Ammon's horn (tissue), 1 donor: Measurements from ENCODE around the gene TERT.
"Not testable (repeated sequence)": the region's sequence is repeated elsewhere in the genome, so short reads cannot be mapped to it uniquely, and the experiment has no call there.

Source experiments
- DNase-seq: peaks from one replicate; pipeline ENCODE4 v3.0.0-alpha.2; 2016; ENCODE audit warnings: low spot score

TERT gene

GRCh38 chr5:1294835-1295649 is at the start of gene TERT:
Gene TERT (minus strand): TSS chr5:1295068. CDS start chr5:1294989, 79 bp downstream.
- DNase-seq = no peak

- DNase-seq = peak; percentile 14
Observed at GRCh38 chr5:1343931-1344901, 49.3 kb upstream of the TERT start.

GRCh38 chr5:1343315-1343751 is 48.5 kb upstream of the TERT start:
- no peak for DNase-seq

GRCh38 chr5:1342711-1343110 is 47.8 kb upstream of the TERT start:
- DNase-seq = not testable (repeated sequence)

- no peak for DNase-seq
Observed at GRCh38 chr5:1342268-1342667, 47.4 kb upstream of the TERT start.

- DNase-seq = no peak
Observed at GRCh38 chr5:1341863-1342262, 47.0 kb upstream of the TERT start.

GRCh38 chr5:1339818-1340210 is 44.9 kb upstream of the TERT start:
- not testable (repeated sequence) for DNase-seq

- not testable (repeated sequence) for DNase-seq
Observed at GRCh38 chr5:1339139-1339817, 44.4 kb upstream of the TERT start.

GRCh38 chr5:1338506-1339070 is 43.7 kb upstream of the TERT start:
- DNase-seq = no peak

GRCh38 chr5:1338196-1338490 is 43.3 kb upstream of the TERT start:
- no peak for DNase-seq

- no peak for DNase-seq
Observed at GRCh38 chr5:1337489-1338195, 42.8 kb upstream of the TERT start.

GRCh38 chr5:1336749-1337488 is 42.1 kb upstream of the TERT start:
- no peak for DNase-seq

GRCh38 chr5:1336106-1336561 is 41.3 kb upstream of the TERT start:
- DNase-seq = no peak

- DNase-seq = no peak
Observed at GRCh38 chr5:1335540-1336095, 40.8 kb upstream of the TERT start.

GRCh38 chr5:1334831-1335539 is 40.1 kb upstream of the TERT start:
- DNase-seq = no peak

- no peak for DNase-seq
Observed at GRCh38 chr5:1333986-1334385, 39.1 kb upstream of the TERT start.

- not testable (repeated sequence) for DNase-seq
Observed at GRCh38 chr5:1333286-1333685, 38.4 kb upstream of the TERT start.

- no peak for DNase-seq
Observed at GRCh38 chr5:1332461-1333001, 37.7 kb upstream of the TERT start.

GRCh38 chr5:1331861-1332405 is 37.1 kb upstream of the TERT start:
- no peak for DNase-seq
